GM12878 (cell line): Measurements from ENCODE around the gene CAVIN1.

Source experiments
- BRCA1 ChIP-seq: IDR thresholded peaks from 2 replicates; pipeline ENCODE4 v1.6.1; 2011; ENCODE audit warnings: low read depth, low read length, improper control_type of control experiment
- CEBPB ChIP-seq, 2 experiments: fragments of 150-350 bp in 1 of 2; IDR thresholded peaks; 2 replicates each; pipeline ENCODE4 v1.6.1; 2012 to 2014; ENCODE audit warnings: low read depth in 2 of 2, low read length in 2 of 2, borderline replicate concordance in 1 of 2, inconsistent platforms in 1 of 2
- CREB1 ChIP-seq: IDR thresholded peaks from 2 replicates; pipeline ENCODE4 v1.6.1; 2012; ENCODE audit warnings: low read depth, mild to moderate bottlenecking, inconsistent platforms
- EZH2 ChIP-seq: IDR thresholded peaks from 2 replicates; pipeline ENCODE4 v1.6.1; 2012; ENCODE audit warnings: low read depth, mild to moderate bottlenecking, control low read depth, inconsistent platforms, low read length, borderline replicate concordance; ENCODE audit not compliant: control insufficient read depth
- GABPA ChIP-seq: IDR thresholded peaks from 2 replicates; pipeline ENCODE4 v1.6.1; 2014; ENCODE audit warnings: antibody characterized with exemption, low read depth, mild to moderate bottlenecking, inconsistent platforms
- MXI1 ChIP-seq: fragments of 150-350 bp; IDR thresholded peaks from 2 replicates; pipeline ENCODE4 v1.6.1; 2011; ENCODE audit warnings: low read depth, mild to moderate bottlenecking, inconsistent platforms, low read length, improper control_type of control experiment
- POLR2A ChIP-seq: IDR thresholded peaks from 2 replicates; pipeline ENCODE4 v1.6.1; 2011; ENCODE audit warnings: low read depth, mild to moderate bottlenecking, low read length
- RELA ChIP-seq: fragments of 450-650 bp; IDR thresholded peaks from 2 replicates; pipeline ENCODE4 v1.8.0; 2014; ENCODE audit warnings: borderline replicate concordance; ENCODE audit not compliant: partially characterized antibody
- SREBF2 ChIP-seq: IDR thresholded peaks from 2 replicates; pipeline ENCODE4 v1.6.1; 2012; ENCODE audit warnings: mild to moderate bottlenecking, low read length
- ZNF24 ChIP-seq: fragments of 450-650 bp; IDR thresholded peaks from 2 replicates; pipeline ENCODE4 v1.6.1; 2017; ENCODE audit warnings: antibody characterized with exemption, mild to moderate bottlenecking
- ZNF274 ChIP-seq: IDR thresholded peaks from one replicate; pipeline ENCODE4 v1.8.0; 2011; ENCODE audit not compliant: insufficient read length, insufficient read depth
- TF ChIP-seq, protein P1 (sequence below), 3 experiments: IDR thresholded peaks in 2 of 3; conservative IDR thresholded peaks in 1 of 3; 2 replicates each; pipeline ENCODE4 v1.5.1; 2011; ENCODE audit warnings: low read depth in 3 of 3, low read length in 3 of 3, mild to moderate bottlenecking in 3 of 3, control low read depth in 2 of 3, moderate library complexity in 2 of 3, inconsistent platforms in 1 of 3, mixed read lengths in 1 of 3; ENCODE audit not compliant: control insufficient read depth in 2 of 3, insufficient read depth in 1 of 3; ENCODE audit errors: extremely low read depth in 1 of 3
- TF ChIP-seq, protein P2 (sequence below): IDR thresholded peaks from 2 replicates; pipeline ENCODE4 v1.6.1; 2012; ENCODE audit warnings: low read length, inconsistent platforms

DNA sequence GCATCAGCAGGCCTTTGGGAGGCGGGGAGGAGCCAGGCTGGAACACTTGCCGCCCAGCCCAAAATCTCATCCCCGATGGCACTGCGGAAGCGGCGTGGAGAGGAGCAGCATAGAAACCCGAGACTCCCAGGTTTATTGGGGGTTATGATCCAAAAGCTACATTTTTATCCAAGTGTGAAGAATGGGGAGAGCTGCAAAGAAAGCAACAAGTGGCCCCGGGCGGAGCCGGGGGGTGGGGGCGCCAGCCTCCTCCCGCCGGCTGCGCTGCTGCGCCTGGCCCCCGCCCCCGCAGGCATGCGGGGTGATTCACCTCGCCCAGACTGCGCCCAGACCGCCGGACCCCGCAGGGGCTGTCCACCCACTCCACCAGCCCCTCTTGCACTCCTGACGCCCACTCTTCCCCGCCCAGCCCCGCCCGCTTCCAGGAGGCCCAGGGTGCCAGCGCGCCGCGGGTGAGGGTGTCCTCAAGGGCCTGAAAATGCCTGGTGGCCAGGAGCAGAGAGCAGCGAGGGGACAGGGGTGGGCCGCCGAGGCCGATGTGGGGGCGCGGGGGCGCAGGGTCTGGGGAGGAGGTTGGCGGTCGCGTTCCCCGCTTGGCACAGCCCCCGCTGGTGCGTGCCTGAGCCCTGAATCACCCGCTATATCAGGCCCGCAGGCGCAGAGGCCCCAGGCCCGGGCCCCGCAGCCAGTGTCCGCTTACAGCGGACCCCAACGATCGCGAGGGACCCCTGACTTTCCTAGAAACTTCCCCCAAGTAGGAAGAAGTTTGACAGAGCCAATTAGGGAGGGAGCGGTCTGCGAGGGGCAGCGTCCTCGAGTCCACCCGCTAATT is 1.3 kb downstream of the CAVIN1 start:
- TF ChIP-seq POLR2A: no peak
- TF ChIP-seq, protein P1, sequence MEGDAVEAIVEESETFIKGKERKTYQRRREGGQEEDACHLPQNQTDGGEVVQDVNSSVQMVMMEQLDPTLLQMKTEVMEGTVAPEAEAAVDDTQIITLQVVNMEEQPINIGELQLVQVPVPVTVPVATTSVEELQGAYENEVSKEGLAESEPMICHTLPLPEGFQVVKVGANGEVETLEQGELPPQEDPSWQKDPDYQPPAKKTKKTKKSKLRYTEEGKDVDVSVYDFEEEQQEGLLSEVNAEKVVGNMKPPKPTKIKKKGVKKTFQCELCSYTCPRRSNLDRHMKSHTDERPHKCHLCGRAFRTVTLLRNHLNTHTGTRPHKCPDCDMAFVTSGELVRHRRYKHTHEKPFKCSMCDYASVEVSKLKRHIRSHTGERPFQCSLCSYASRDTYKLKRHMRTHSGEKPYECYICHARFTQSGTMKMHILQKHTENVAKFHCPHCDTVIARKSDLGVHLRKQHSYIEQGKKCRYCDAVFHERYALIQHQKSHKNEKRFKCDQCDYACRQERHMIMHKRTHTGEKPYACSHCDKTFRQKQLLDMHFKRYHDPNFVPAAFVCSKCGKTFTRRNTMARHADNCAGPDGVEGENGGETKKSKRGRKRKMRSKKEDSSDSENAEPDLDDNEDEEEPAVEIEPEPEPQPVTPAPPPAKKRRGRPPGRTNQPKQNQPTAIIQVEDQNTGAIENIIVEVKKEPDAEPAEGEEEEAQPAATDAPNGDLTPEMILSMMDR (IDR thresholded peaks at IDR 0.05 in 2 of 3, conservative IDR thresholded peaks at IDR 0.05 in 1 of 3; ENCODE audit: control insufficient read depth in 2 of 3, extremely low read depth in 1 of 3, insufficient read depth in 1 of 3, low read depth in 3 of 3, low read length in 3 of 3): no peak
- no peak for TF ChIP-seq BRCA1
- TF ChIP-seq ZNF24: no peak
- no peak for TF ChIP-seq RELA
- TF ChIP-seq CEBPB (IDR thresholded peaks at IDR 0.05; ENCODE audit: borderline replicate concordance in 1 of 2, low read depth in 2 of 2, low read length in 2 of 2): no peak
- TF ChIP-seq GABPA: no peak
- TF ChIP-seq CREB1: no peak
- TF ChIP-seq SREBF2: no peak
- TF ChIP-seq EZH2: no peak
- TF ChIP-seq ZNF274: no peak
- no peak for TF ChIP-seq MXI1
- TF ChIP-seq, protein P2, sequence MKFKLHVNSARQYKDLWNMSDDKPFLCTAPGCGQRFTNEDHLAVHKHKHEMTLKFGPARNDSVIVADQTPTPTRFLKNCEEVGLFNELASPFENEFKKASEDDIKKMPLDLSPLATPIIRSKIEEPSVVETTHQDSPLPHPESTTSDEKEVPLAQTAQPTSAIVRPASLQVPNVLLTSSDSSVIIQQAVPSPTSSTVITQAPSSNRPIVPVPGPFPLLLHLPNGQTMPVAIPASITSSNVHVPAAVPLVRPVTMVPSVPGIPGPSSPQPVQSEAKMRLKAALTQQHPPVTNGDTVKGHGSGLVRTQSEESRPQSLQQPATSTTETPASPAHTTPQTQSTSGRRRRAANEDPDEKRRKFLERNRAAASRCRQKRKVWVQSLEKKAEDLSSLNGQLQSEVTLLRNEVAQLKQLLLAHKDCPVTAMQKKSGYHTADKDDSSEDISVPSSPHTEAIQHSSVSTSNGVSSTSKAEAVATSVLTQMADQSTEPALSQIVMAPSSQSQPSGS: no peak
